Gastrocnemius medialis (tissue), 4 donors: Measurements from ENCODE around the gene CADPS.

ENCODE experiments used
- CTCF ChIP-seq, 5 experiments: fragments of 450-650 bp in 3 of 5; fragments of 200-600 bp in 2 of 5; sonication (generic) in 2 of 5; IDR thresholded peaks in 4 of 5; conservative IDR thresholded peaks in 1 of 5; 1 replicate in 4 of 5; 2 replicates in 1 of 5; pipeline ENCODE4 v1.5.1; 2016 to 2019; ENCODE audit warnings: antibody characterized with exemption in 5 of 5, mild to moderate bottlenecking in 3 of 5, moderate library complexity in 3 of 5
- POLR2A ChIP-seq, 2 donors: fragments of 450-650 bp; IDR thresholded peaks; one replicate each; pipeline ENCODE4 v1.6.1; 2017; ENCODE audit warnings: antibody characterized with exemption in 2 of 2, mild to moderate bottlenecking in 2 of 2, moderate library complexity in 2 of 2

GRCh38 chr3:62885136-62885535 lies 9.9 kb upstream of the CADPS start:
- TF ChIP-seq CTCF (IDR thresholded peaks at IDR 0.05 in 4 of 5, conservative IDR thresholded peaks at IDR 0.05 in 1 of 5) (no peak), POLR2A (IDR thresholded peaks at IDR 0.05) (no peak)
